PC-9 (cell line): ENCODE results near the gene ABCA12. TPM values are rescaled to one million over a fixed set of nuclear protein-coding genes. Genes with fewer than 3 reads are reported as not detected.

Experiments used
- BruUV-seq: library from RNA; stranded (reverse); fragments of 400-500 nt; replicated peaks from 2 replicates; lab custom pipeline; 2021; lab: Mats Ljungman, UMichigan
- CTCF ChIA-PET: fragments of 300-600 bp; sonication (Branson Sonifier 250); formaldehyde crosslinking; loops from one replicate; lab custom pipeline; 2022; ENCODE audit warnings: antibody characterized with exemption; lab: Charles Lee
- POLR2A ChIA-PET: fragments of 300-600 bp; sonication (Branson Sonifier 250); formaldehyde crosslinking; loops from one replicate; lab custom pipeline; 2022; ENCODE audit warnings: antibody characterized with exemption; ENCODE audit not compliant: unreplicated experiment; lab: Charles Lee
- DNase-seq, 2 experiments: peaks; one replicate each; pipeline versions ENCODE4 v3.0.0 to v3.0.0-alpha.2; 2015 to 2022; ENCODE audit warnings: mixed read lengths in 1 of 2
- H2AFZ ChIP-seq: fragments of 200-600 bp; sonication (generic); 2 replicates; pipeline ENCODE4 v1.8.1; 2017; ENCODE audit warnings: antibody characterized with exemption
- H3F3A ChIP-seq: fragments of 200-600 bp; sonication (generic); 2 replicates; pipeline ENCODE4 v1.8.1; 2017; ENCODE audit warnings: antibody characterized with exemption, mild to moderate bottlenecking, low read depth; ENCODE audit not compliant: insufficient read depth
- H3K27ac ChIP-seq: fragments of 200-600 bp; sonication (generic); 2 replicates; pipeline ENCODE4 v1.6.1; 2016; ENCODE audit warnings: mixed run types
- H3K27me3 ChIP-seq: fragments of 200-600 bp; sonication (generic); 2 replicates; pipeline ENCODE4 v1.6.1; 2016; ENCODE audit warnings: low read depth, mixed run types; ENCODE audit not compliant: insufficient read depth
- H3K36me3 ChIP-seq: fragments of 200-600 bp; sonication (generic); 2 replicates; pipeline ENCODE4 v1.6.1; 2016; ENCODE audit warnings: low read depth, mixed run types
- H3K4me1 ChIP-seq: fragments of 200-600 bp; sonication (generic); replicated peaks from 2 replicates; pipeline ENCODE4 v1.6.1; 2016; ENCODE audit warnings: mixed run types; ENCODE audit not compliant: insufficient read depth
- H3K4me2 ChIP-seq: fragments of 200-600 bp; sonication (generic); 2 replicates; pipeline ENCODE4 v1.6.1; 2017; ENCODE audit warnings: mixed run types
- H3K4me3 ChIP-seq: fragments of 200-600 bp; sonication (generic); 2 replicates; pipeline ENCODE4 v1.6.1; 2016; ENCODE audit warnings: mixed run types
- H3K79me2 ChIP-seq: fragments of 200-600 bp; sonication (generic); 2 replicates; pipeline ENCODE4 v1.6.1; 2017; ENCODE audit warnings: low read depth, mixed run types
- H3K9me2 ChIP-seq: fragments of 200-600 bp; sonication (generic); 2 replicates; pipeline ENCODE4 v1.8.1; 2017; ENCODE audit warnings: mild to moderate bottlenecking; ENCODE audit not compliant: insufficient read depth
- H3K9me3 ChIP-seq: fragments of 200-600 bp; sonication (generic); 2 replicates; pipeline ENCODE4 v1.8.1; 2016; ENCODE audit warnings: low read depth; ENCODE audit not compliant: insufficient read depth
- H4K20me1 ChIP-seq: fragments of 200-600 bp; sonication (generic); 2 replicates; pipeline ENCODE4 v1.8.1; 2017; ENCODE audit not compliant: insufficient read depth
- EZH2 ChIP-seq: fragments of 200-600 bp; sonication (generic); IDR thresholded peaks from 2 replicates; pipeline ENCODE4 v1.8.0; 2017; ENCODE audit warnings: antibody characterized with exemption, low read depth
- intact Hi-C: fragments of 100-400 bp; cut with micrococcal nuclease; formaldehyde crosslinking; loops from one replicate; pipeline ENCODE4 v1.10.0; 2022; ENCODE audit not compliant: unreplicated experiment
- total RNA-seq: library from RNA; stranded (reverse); gene quantifications from 2 replicates; pipeline ENCODE4 v1.2.3, GENCODE V29; 2021
- TF ChIP-seq, protein P1 (sequence below): fragments of 200-600 bp; sonication (generic); conservative IDR thresholded peaks from 2 replicates; pipeline ENCODE4 v1.6.1; 2017; ENCODE audit warnings: mixed run types, antibody characterized with exemption, mild to moderate bottlenecking, moderate library complexity

The ABCA12 gene
- total RNA-seq, 1 experiment from 2014 or later: 2.0 TPM

DNA sequence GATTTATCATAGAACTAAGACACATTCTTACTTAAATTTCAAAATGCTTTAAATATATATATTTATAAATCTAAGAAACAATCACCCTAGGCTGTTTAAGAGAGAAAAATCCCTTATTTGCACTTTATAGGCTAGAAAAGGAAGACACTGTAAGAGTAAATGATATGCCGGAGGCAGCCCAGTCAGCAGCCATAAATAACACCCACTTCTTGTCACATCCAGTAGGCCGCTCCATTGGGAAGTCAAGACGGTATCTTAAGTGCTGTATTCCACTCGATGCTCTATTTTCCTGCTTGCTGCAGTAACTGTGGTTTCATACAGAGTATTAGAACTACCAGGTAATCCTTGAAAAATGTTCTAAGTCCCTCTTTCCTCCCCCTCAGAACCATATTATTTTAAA is 57.9 kb downstream of the ABCA12 start:
- no peak for DNase-seq
- H3K9me3 ChIP-seq: no peaks in the 10 kb centered on the region
- no peak overlapping the region for H3K4me2 ChIP-seq
- TF ChIP-seq EZH2: no peak
- TF ChIP-seq, protein P1, sequence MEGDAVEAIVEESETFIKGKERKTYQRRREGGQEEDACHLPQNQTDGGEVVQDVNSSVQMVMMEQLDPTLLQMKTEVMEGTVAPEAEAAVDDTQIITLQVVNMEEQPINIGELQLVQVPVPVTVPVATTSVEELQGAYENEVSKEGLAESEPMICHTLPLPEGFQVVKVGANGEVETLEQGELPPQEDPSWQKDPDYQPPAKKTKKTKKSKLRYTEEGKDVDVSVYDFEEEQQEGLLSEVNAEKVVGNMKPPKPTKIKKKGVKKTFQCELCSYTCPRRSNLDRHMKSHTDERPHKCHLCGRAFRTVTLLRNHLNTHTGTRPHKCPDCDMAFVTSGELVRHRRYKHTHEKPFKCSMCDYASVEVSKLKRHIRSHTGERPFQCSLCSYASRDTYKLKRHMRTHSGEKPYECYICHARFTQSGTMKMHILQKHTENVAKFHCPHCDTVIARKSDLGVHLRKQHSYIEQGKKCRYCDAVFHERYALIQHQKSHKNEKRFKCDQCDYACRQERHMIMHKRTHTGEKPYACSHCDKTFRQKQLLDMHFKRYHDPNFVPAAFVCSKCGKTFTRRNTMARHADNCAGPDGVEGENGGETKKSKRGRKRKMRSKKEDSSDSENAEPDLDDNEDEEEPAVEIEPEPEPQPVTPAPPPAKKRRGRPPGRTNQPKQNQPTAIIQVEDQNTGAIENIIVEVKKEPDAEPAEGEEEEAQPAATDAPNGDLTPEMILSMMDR: no peak
- no peaks in the 10 kb centered on the region for H3K9me2 ChIP-seq
- no peaks in the 10 kb centered on the region for H3K27me3 ChIP-seq
- H3K4me1 ChIP-seq: no peaks in the 10 kb centered on the region
- no peaks in the 10 kb centered on the region for H4K20me1 ChIP-seq
- ChIA-PET CTCF (no interaction called here), POLR2A (no interaction called here)
- no peaks in the 10 kb centered on the region for H3K79me2 ChIP-seq
- H3K27ac ChIP-seq: no peak overlapping the region
- no peak overlapping the region for H3K4me3 ChIP-seq
- H2AFZ ChIP-seq: no peak overlapping the region
- H3F3A ChIP-seq: no peaks in the 10 kb centered on the region
- BruUV-seq: no TSS peak
- H3K36me3 ChIP-seq: no peaks in the 10 kb centered on the region
- intact Hi-C loops: no loop called here

DNA sequence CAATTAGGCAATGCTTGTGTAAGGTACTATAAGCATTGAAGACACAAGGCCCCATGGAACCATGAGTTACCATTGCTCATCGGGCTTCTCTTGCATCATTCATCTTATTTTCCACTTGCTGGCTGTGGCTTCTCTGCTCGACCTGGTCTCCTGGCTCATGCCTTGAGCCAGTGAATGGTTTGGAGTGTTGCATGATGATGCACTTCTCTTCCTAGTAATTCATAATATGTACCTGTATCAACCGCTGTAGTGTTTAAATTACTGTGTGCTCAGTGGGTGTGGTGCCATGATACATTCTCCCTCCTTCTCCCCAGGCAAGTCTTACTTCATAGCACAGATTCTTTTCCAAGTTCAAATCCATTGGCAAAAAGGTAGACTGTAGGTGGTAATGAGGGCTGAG is 66.8 kb downstream of the ABCA12 start:
- Histone ChIP-seq H3K4me3 (no peak overlapping the region), H3K27me3 (no peaks in the 10 kb centered on the region), H4K20me1 (no peaks in the 10 kb centered on the region), H3K9me2 (no peaks in the 10 kb centered on the region), H2AFZ (peak overlapping the region; percentile 2; the same call in 1 of the 2 replicates), H3K4me2 (peak overlapping the region; percentile 11; the same call in 1 of the 2 replicates), H3K27ac (peak overlapping the region; percentile 49), H3K36me3 (no peaks in the 10 kb centered on the region), H3K79me2 (no peaks in the 10 kb centered on the region), H3F3A (peaks cover 6% of the 10 kb centered on the region), H3K9me3 (no peaks in the 10 kb centered on the region), H3K4me1 (no peaks in the 10 kb centered on the region; the same call in 1 of the 2 replicates)
- CTCF ChIA-PET: no interaction called here
- POLR2A ChIA-PET: interaction anchor here (0.7 kb wide), 1 partner anchor 15 kb away, joined by 5 read pairs; no protein-coding TSS in a partner anchor
- BruUV-seq: no TSS peak
- intact Hi-C loops: no loop called here
- no peak for TF ChIP-seq EZH2
- TF ChIP-seq, protein P1: no peak
- DNase-seq: peak; percentile 12 to 87

DNA sequence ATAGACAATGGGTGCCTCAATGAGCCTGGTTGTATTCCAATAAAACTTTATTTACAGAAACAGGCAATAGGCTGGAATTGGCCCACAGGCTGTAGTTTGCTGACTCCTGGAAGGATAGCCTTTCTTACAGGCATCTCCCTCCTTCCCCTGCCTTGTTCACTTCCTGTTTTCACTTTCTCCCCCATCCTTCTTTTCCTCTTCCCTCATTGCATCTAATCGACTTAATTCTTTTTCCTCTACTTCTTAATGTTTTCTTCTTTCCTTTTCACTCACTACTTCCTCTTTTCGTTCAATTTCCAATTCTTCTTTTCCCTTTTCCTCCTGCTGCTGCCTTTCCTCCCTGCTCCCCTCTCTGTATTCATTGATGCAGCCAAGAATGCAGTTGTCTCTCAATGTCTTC is 70.0 kb downstream of the ABCA12 start:
- H3K79me2 ChIP-seq: no peaks in the 10 kb centered on the region
- CTCF ChIA-PET: no interaction called here
- H3K9me2 ChIP-seq: no peaks in the 10 kb centered on the region
- H2AFZ ChIP-seq: no peak overlapping the region
- intact Hi-C loops: no loop called here
- no TSS peak for BruUV-seq
- peaks cover 6% of the 10 kb centered on the region for H3F3A ChIP-seq
- DNase-seq: no peak
- no peak overlapping the region for H3K27ac ChIP-seq
- H3K4me2 ChIP-seq: no peak overlapping the region
- no peaks in the 10 kb centered on the region; the same call in 1 of the 2 replicates for H3K4me1 ChIP-seq
- H3K27me3 ChIP-seq: no peaks in the 10 kb centered on the region
- H3K9me3 ChIP-seq: no peaks in the 10 kb centered on the region
- H3K36me3 ChIP-seq: no peaks in the 10 kb centered on the region
- TF ChIP-seq, protein P1: no peak
- no peak for TF ChIP-seq EZH2
- H4K20me1 ChIP-seq: no peaks in the 10 kb centered on the region
- POLR2A ChIA-PET: no interaction called here
- no peak overlapping the region for H3K4me3 ChIP-seq
